Testis (tissue), 2 donors: ENCODE data around the gene PCNT.

Experiments
- CTCF ChIP-seq, 3 experiments: fragments of 450-650 bp in 2 of 3; fragments of 200-600 bp in 1 of 3; sonication (generic) in 1 of 3; IDR thresholded peaks; one replicate each; pipeline ENCODE4 v1.5.1; 2016 to 2019; ENCODE audit warnings: antibody characterized with exemption in 3 of 3, mild to moderate bottlenecking in 2 of 3, moderate library complexity in 1 of 3
- POLR2A ChIP-seq: fragments of 450-650 bp; IDR thresholded peaks from one replicate; pipeline ENCODE4 v1.6.1; 2017; ENCODE audit warnings: antibody characterized with exemption, mild to moderate bottlenecking, moderate library complexity

- TF ChIP-seq CTCF (IDR thresholded peaks at IDR 0.05) = no peak
- no peak for TF ChIP-seq POLR2A
Measured at GRCh38 chr21:46329796-46330195, 5.8 kb downstream of the PCNT start.
